Spleen (tissue), 11 donors: ENCODE data around the gene ST3GAL4. TPM values are rescaled to one million over a fixed set of nuclear protein-coding genes. Genes with fewer than 3 reads are reported as not detected.

Source experiments
- DNase-seq: peaks from one replicate; pipeline ENCODE4 v3.0.0-alpha.2; 2020
- H3K27ac ChIP-seq, 8 donors: fragments of 200-600 bp; sonication (generic) in 7 of 8; 1 replicate in 4 of 8; 2 replicates in 4 of 8; pipeline versions ENCODE4 v1.5.0 to v1.8.0; 2016 to 2021; ENCODE audit warnings: inconsistent platforms in 4 of 8, mild to moderate bottlenecking in 4 of 8, moderate library complexity in 1 of 8
- H3K27me3 ChIP-seq, 7 donors: fragments of 200-600 bp; sonication (generic) in 6 of 7; replicated peaks in 1 of 7; 1 replicate in 4 of 7; 2 replicates in 3 of 7; pipeline versions ENCODE4 v1.5.0 to v1.8.0; 2016 to 2021; ENCODE audit warnings: inconsistent platforms in 3 of 7, mild to moderate bottlenecking in 1 of 7
- H3K36me3 ChIP-seq, 6 donors: fragments of 200-600 bp; sonication (generic) in 5 of 6; 1 replicate in 4 of 6; 2 replicates in 2 of 6; pipeline versions ENCODE4 v1.5.0 to v1.8.0; 2016 to 2021; ENCODE audit warnings: inconsistent platforms in 2 of 6
- H3K4me1 ChIP-seq, 6 donors: fragments of 200-600 bp; sonication (generic) in 5 of 6; 1 replicate in 3 of 6; 2 replicates in 3 of 6; pipeline versions ENCODE4 v1.5.0 to v1.8.0; 2016 to 2021; ENCODE audit warnings: inconsistent platforms in 3 of 6
- H3K4me3 ChIP-seq, 8 donors: fragments of 200-600 bp; sonication (generic) in 7 of 8; 1 replicate in 4 of 8; 2 replicates in 4 of 8; pipeline versions ENCODE4 v1.5.0 to v1.8.0; 2016 to 2021; ENCODE audit warnings: inconsistent platforms in 4 of 8, mild to moderate bottlenecking in 4 of 8, moderate library complexity in 2 of 8
- H3K9me3 ChIP-seq, 8 donors: fragments of 200-600 bp; sonication (generic) in 7 of 8; 1 replicate in 4 of 8; 2 replicates in 4 of 8; pipeline versions ENCODE4 v1.5.0 to v1.8.0; 2016 to 2021; ENCODE audit warnings: inconsistent platforms in 4 of 8
- POLR2A ChIP-seq, 3 donors: fragments of 450-650 bp; IDR thresholded peaks; one replicate each; pipeline ENCODE4 v1.5.1; 2017; ENCODE audit warnings: antibody characterized with exemption in 3 of 3, mild to moderate bottlenecking in 1 of 3
- POLR2AphosphoS5 ChIP-seq, 3 donors: sonication (generic); formaldehyde crosslinking; IDR thresholded peaks; one replicate each; pipeline ENCODE4 v1.5.1; 2017; ENCODE audit warnings: antibody characterized with exemption in 3 of 3
- WGBS, 5 donors: extraction: QIAGEN DNeasy Blood & Tissue Kit in 3 of 5; methylation state at CpG; one replicate each; pipeline versions ENCODE4 v1.1.5 to v1.1.7; 2013 to 2018; 5-methylcytosine and 5-hydroxymethylcytosine counted together
- intact Hi-C: fragments of 100-400 bp; cut with DNase I; formaldehyde crosslinking; loops from one replicate; pipeline ENCODE4 v1.15.0; 2023; ENCODE audit warnings: low total_unique reads
- polyA plus RNA-seq, 3 donors: library from polyadenylated mRNA; stranded (reverse); fragments of 200-250 nt; gene quantifications; one replicate each; pipeline ENCODE4 v1.2.1, GENCODE V29; 2013
- total RNA-seq, 7 donors: library from RNA; depleted of rRNA in 3 of 7; stranded (reverse); fragments of >200 nt in 3 of 7; fragmentation: NEBNext Ultra II Directional in 4 of 7; extraction: Animal tissue kit (Norgen Biotek cat#: 25700) in 4 of 7; gene quantifications; one replicate each; pipeline versions ENCODE4 v1.1.0 to v1.2.1, GENCODE V29; 2016 to 2021
- TF ChIP-seq, protein P1 (sequence below), 11 experiments: fragments of 200-600 bp in 7 of 11; fragments of 450-650 bp in 4 of 11; sonication (generic) in 4 of 11; IDR thresholded peaks in 8 of 11; conservative IDR thresholded peaks in 3 of 11; 1 replicate in 7 of 11; 2 replicates in 4 of 11; pipeline versions ENCODE4 v1.4.0 to v1.8.0; 2016 to 2021; ENCODE audit warnings: antibody characterized with exemption in 11 of 11, inconsistent platforms in 4 of 11, mild to moderate bottlenecking in 1 of 11
- donor health status: healthy with polysubstance abuse.
- donor health status: DM: no; HTN: no; CAD: no; lungs with moderate emphysema.
- donor health status: DM: no; HTN: no; CAD: no.
- donor health status: Bipolar disorder and iron deficiency.
- donor health status: healthy.
- donor health status: DM: no; HTN: no; CAD: no.
- donor health status: DM: yes; HTN: yes; CAD: no.

Gene ST3GAL4
- total and polyA plus RNA-seq, 10 donors: 12.8 to 102 (median 47.4) TPM

- H3K27me3 ChIP-seq: peaks cover 0 to 5% (median 0%) of the 10 kb centered on the region in 7 donors
- peaks cover 0 to 32% (median 12%) of the 10 kb centered on the region in 6 donors for H3K4me1 ChIP-seq
- DNase-seq: no peak
- no peak overlapping the region for H3K4me3 ChIP-seq
- H3K27ac ChIP-seq: peak overlapping the region in 1 of 8 donors; percentile 18
- intact Hi-C loops: no loop called here
- no peaks in the 10 kb centered on the region for H3K9me3 ChIP-seq
- TF ChIP-seq POLR2A (IDR thresholded peaks at IDR 0.05) (no peak), POLR2AphosphoS5 (IDR thresholded peaks at IDR 0.05) (no peak)
- TF ChIP-seq, protein P1, sequence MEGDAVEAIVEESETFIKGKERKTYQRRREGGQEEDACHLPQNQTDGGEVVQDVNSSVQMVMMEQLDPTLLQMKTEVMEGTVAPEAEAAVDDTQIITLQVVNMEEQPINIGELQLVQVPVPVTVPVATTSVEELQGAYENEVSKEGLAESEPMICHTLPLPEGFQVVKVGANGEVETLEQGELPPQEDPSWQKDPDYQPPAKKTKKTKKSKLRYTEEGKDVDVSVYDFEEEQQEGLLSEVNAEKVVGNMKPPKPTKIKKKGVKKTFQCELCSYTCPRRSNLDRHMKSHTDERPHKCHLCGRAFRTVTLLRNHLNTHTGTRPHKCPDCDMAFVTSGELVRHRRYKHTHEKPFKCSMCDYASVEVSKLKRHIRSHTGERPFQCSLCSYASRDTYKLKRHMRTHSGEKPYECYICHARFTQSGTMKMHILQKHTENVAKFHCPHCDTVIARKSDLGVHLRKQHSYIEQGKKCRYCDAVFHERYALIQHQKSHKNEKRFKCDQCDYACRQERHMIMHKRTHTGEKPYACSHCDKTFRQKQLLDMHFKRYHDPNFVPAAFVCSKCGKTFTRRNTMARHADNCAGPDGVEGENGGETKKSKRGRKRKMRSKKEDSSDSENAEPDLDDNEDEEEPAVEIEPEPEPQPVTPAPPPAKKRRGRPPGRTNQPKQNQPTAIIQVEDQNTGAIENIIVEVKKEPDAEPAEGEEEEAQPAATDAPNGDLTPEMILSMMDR (IDR thresholded peaks at IDR 0.05 in 8 of 11, conservative IDR thresholded peaks at IDR 0.05 in 3 of 11): no peak
- WGBS, 5 donors: 74 to 82% (median 76%) methylated on average over 19 to 20 of the region's 20 CpGs
- no peaks in the 10 kb centered on the region for H3K36me3 ChIP-seq
These were observed 101.5 kb downstream of the ST3GAL4 start for GRCh38 chr11:126456783-126457542.

- Histone ChIP-seq H3K4me1 (peaks cover 0 to 32% (median 8%) of the 10 kb centered on the region in 6 donors), H3K36me3 (no peaks in the 10 kb centered on the region), H3K9me3 (no peaks in the 10 kb centered on the region), H3K27ac (no peak overlapping the region), H3K27me3 (peaks cover 0 to 5% (median 0%) of the 10 kb centered on the region in 7 donors), H3K4me3 (no peak overlapping the region)
- 81 to 97% (median 93%) methylated on average over 8 of the region's 8 CpGs for WGBS, 5 donors
- intact Hi-C loops: no loop called here
- TF ChIP-seq POLR2AphosphoS5 (IDR thresholded peaks at IDR 0.05): no peak
- DNase-seq: no peak
These were observed 102.3 kb downstream of the ST3GAL4 start for GRCh38 chr11:126457817-126458216.

- 67 to 87% (median 74%) methylated on average over 10 of the region's 10 CpGs for WGBS, 5 donors
- no peak for DNase-seq
- H3K4me3 ChIP-seq: no peak overlapping the region
- TF ChIP-seq, protein P1 (IDR thresholded peaks at IDR 0.05 in 8 of 11, conservative IDR thresholded peaks at IDR 0.05 in 3 of 11): no peak
- no peak for TF ChIP-seq POLR2A (IDR thresholded peaks at IDR 0.05)
- no peak for TF ChIP-seq POLR2AphosphoS5 (IDR thresholded peaks at IDR 0.05)
- H3K4me1 ChIP-seq: peaks cover 3 to 41% (median 13%) of the 10 kb centered on the region in 6 donors
- no peaks in the 10 kb centered on the region for H3K36me3 ChIP-seq
- intact Hi-C loops: no loop called here
- no peaks in the 10 kb centered on the region for H3K9me3 ChIP-seq
- peak overlapping the region in 1 of 8 donors; percentile 1 for H3K27ac ChIP-seq
- H3K27me3 ChIP-seq: no peaks in the 10 kb centered on the region
These were observed 104.3 kb downstream of the ST3GAL4 start for GRCh38 chr11:126459691-126460281.

- 66 to 79% (median 71%) methylated on average over 15 of the region's 15 CpGs for WGBS, 5 donors
- H3K9me3 ChIP-seq: no peaks in the 10 kb centered on the region
- H3K36me3 ChIP-seq: no peaks in the 10 kb centered on the region
- H3K4me1 ChIP-seq: peaks cover 11 to 49% (median 21%) of the 10 kb centered on the region in 6 donors
- no peak for DNase-seq
- H3K27ac ChIP-seq: no peak overlapping the region
- no peak overlapping the region for H3K4me3 ChIP-seq
- no peaks in the 10 kb centered on the region for H3K27me3 ChIP-seq
- intact Hi-C loops: no loop called here
- TF ChIP-seq POLR2A (IDR thresholded peaks at IDR 0.05) (no peak), POLR2AphosphoS5 (IDR thresholded peaks at IDR 0.05) (no peak)
- TF ChIP-seq, protein P1 (IDR thresholded peaks at IDR 0.05 in 8 of 11, conservative IDR thresholded peaks at IDR 0.05 in 3 of 11): no peak
These were observed 105.1 kb downstream of the ST3GAL4 start for GRCh38 chr11:126460417-126461095.
